HCT116 (cell line): ENCODE data around the gene C1orf141. TPM values are rescaled to one million over a fixed set of nuclear protein-coding genes. Genes with fewer than 3 reads are reported as not detected.
"Not testable (repeated sequence)": the region's sequence is repeated elsewhere in the genome, so short reads cannot be mapped to it uniquely, and the experiment has no call there.

ENCODE experiments used
- ATAC-seq: fragments of 200-7000 bp; cut with Tn5 transposase; 2 replicates; pipeline ENCODE4 v1.9.1; 2020; ENCODE audit warnings: mild to moderate bottlenecking, moderate library complexity
- BruUV-seq: library from RNA; stranded (reverse); fragments of 400-500 nt; replicated peaks from 2 replicates; lab custom pipeline; 2021; lab: Mats Ljungman, UMichigan
- CTCF ChIA-PET: fragments of 300-600 bp; sonication (Branson Sonifier 250); formaldehyde crosslinking; loops from one replicate; lab custom pipeline; 2021; ENCODE audit warnings: antibody characterized with exemption; lab: Charles Lee
- POLR2A ChIA-PET: fragments of 300-600, 350-600 bp; sonication (Branson Sonifier 250); formaldehyde crosslinking; loops from one replicate; lab custom pipeline; 2021; ENCODE audit warnings: antibody characterized with exemption; lab: Charles Lee
- RAD21 ChIA-PET, 2 experiments: fragments of 300-600 bp; sonication (Branson Sonifier 250); formaldehyde crosslinking; loops; one replicate each; lab custom pipeline; 2023; ENCODE audit warnings: low total read pairs in 2 of 2; ENCODE audit not compliant: uncharacterized antibody in 2 of 2, unreplicated experiment in 2 of 2, low non-redundant PET in 1 of 2; lab: Charles Lee
- DNase-seq: peaks from one replicate; pipeline ENCODE4 v3.0.0-alpha.2; 2010; ENCODE audit warnings: low read depth, low spot score
- H2AFZ ChIP-seq: fragments of 200-600 bp; shearing (Covaris generic), sonication (generic); 2 replicates; pipeline ENCODE4 v1.6.1; 2017; ENCODE audit warnings: low read depth, mixed run types, mixed read lengths, antibody characterized with exemption, low read length; ENCODE audit not compliant: poor library complexity, severe bottlenecking
- H3K27ac ChIP-seq: 2 replicates; pipeline ENCODE4 v1.5.1; 2012; ENCODE audit warnings: low read depth, low read length
- H3K27me3 ChIP-seq: fragments of 200-600 bp; sonication (generic); 2 replicates; pipeline ENCODE4 v1.6.1; 2016; ENCODE audit warnings: mixed run types, low read length, mixed read lengths; ENCODE audit not compliant: insufficient read depth
- H3K36me3 ChIP-seq, 2 experiments: fragments of 200-500 bp in 1 of 2; fragments of 200-600 bp in 1 of 2; sonication (Bioruptor generic) in 1 of 2; sonication (generic) in 1 of 2; 2 replicates each; pipeline versions ENCODE4 v1.5.1 to v1.6.1; 2014 to 2016; ENCODE audit warnings: low read length in 2 of 2, inconsistent platforms in 1 of 2, mixed read lengths in 1 of 2, mixed run types in 1 of 2; ENCODE audit not compliant: insufficient read depth in 2 of 2, control insufficient read depth in 1 of 2
- H3K4me1 ChIP-seq, 2 experiments: fragments of 200-600 bp in 1 of 2; sonication (generic) in 1 of 2; 2 replicates each; pipeline versions ENCODE4 v1.5.1 to v1.6.1; 2012 to 2017; ENCODE audit warnings: low read length in 2 of 2, inconsistent platforms in 1 of 2, mild to moderate bottlenecking in 1 of 2, mixed read lengths in 1 of 2, mixed run types in 1 of 2, moderate library complexity in 1 of 2; ENCODE audit not compliant: insufficient read depth in 2 of 2, control insufficient read depth in 1 of 2
- H3K4me2 ChIP-seq: fragments of 200-600 bp; sonication (generic); 2 replicates; pipeline ENCODE4 v1.6.1; 2017; ENCODE audit warnings: mixed run types, low read length, mixed read lengths
- H3K4me3 ChIP-seq, 2 experiments: fragments of 200-600 bp in 1 of 2; sonication (generic) in 1 of 2; replicated peaks in 1 of 2; 2 replicates each; pipeline ENCODE4 v1.5.1; 2011 to 2016; ENCODE audit warnings: low read length in 2 of 2, control low read depth in 1 of 2, low read depth in 1 of 2, mild to moderate bottlenecking in 1 of 2, mixed read lengths in 1 of 2, mixed run types in 1 of 2
- H3K79me2 ChIP-seq: fragments of 200-600 bp; sonication (generic); 2 replicates; pipeline ENCODE4 v1.6.1; 2017; ENCODE audit warnings: mild to moderate bottlenecking, mixed run types, low read length, moderate library complexity, mixed read lengths; ENCODE audit not compliant: insufficient read depth
- H3K9ac ChIP-seq: fragments of 200-600 bp; sonication (generic); 2 replicates; pipeline ENCODE4 v1.6.1; 2016; ENCODE audit warnings: low read length, mixed read lengths
- H3K9me2 ChIP-seq: fragments of 200-600 bp; sonication (generic), shearing (Covaris generic); 2 replicates; pipeline ENCODE4 v1.6.1; 2017; ENCODE audit warnings: mixed run types, mild to moderate bottlenecking, moderate library complexity; ENCODE audit not compliant: insufficient read depth
- H3K9me3 ChIP-seq, 2 experiments: fragments of 200-500 bp in 1 of 2; fragments of 200-600 bp in 1 of 2; sonication (Bioruptor generic) in 1 of 2; sonication (generic) in 1 of 2; 2 replicates each; pipeline ENCODE4 v1.6.1; 2014 to 2017; ENCODE audit warnings: low read length in 2 of 2, mixed read lengths in 2 of 2, inconsistent platforms in 1 of 2, low read depth in 1 of 2, mild to moderate bottlenecking in 1 of 2, mixed run types in 1 of 2, moderate library complexity in 1 of 2; ENCODE audit not compliant: control insufficient read depth in 1 of 2, insufficient read depth in 1 of 2
- H4K20me1 ChIP-seq: fragments of 200-600 bp; sonication (generic), shearing (Covaris generic); 2 replicates; pipeline ENCODE4 v1.6.1; 2017; ENCODE audit warnings: mixed run types, mild to moderate bottlenecking, moderate library complexity; ENCODE audit not compliant: insufficient read depth
- CBX3 ChIP-seq: IDR thresholded peaks from 2 replicates; pipeline ENCODE4 v1.6.1; 2012; ENCODE audit warnings: low read depth
- ELF1 ChIP-seq: IDR thresholded peaks from 2 replicates; pipeline ENCODE4 v1.6.1; 2012; ENCODE audit warnings: low read depth, borderline replicate concordance
- TCF7L2 ChIP-seq: IDR thresholded peaks from 2 replicates; pipeline ENCODE4 v1.7.0; 2011; ENCODE audit warnings: borderline replicate concordance, inconsistent platforms; ENCODE audit not compliant: insufficient read depth, insufficient read length; ENCODE audit errors: extremely low read depth
- intact Hi-C: fragments of 100-400 bp; cut with micrococcal nuclease; formaldehyde crosslinking; loops from 2 replicates; pipeline ENCODE4 v1.10.0; 2022
- total RNA-seq: library from RNA; stranded (reverse); gene quantifications from one replicate; pipeline ENCODE4 v1.2.1, GENCODE V29; 2021; ENCODE audit not compliant: unreplicated experiment

C1orf141 gene
- total RNA-seq, 1 experiment from 2014 or later: not detected

- ChIA-PET CTCF (no interaction called here), POLR2A (no interaction called here), RAD21 (no interaction called here)
- Histone ChIP-seq H3K36me3 (no peaks in the 10 kb centered on the region), H3K9ac (no peak overlapping the region), H3K79me2 (no peaks in the 10 kb centered on the region), H3K4me3 (no peak overlapping the region), H4K20me1 (no peaks in the 10 kb centered on the region), H3K27me3 (no peaks in the 10 kb centered on the region), H3K4me1 (no peaks in the 10 kb centered on the region), H3K9me2 (no peaks in the 10 kb centered on the region), H3K4me2 (no peak overlapping the region), H2AFZ (no peak overlapping the region), H3K27ac (no peak overlapping the region), H3K9me3 (no peaks in the 10 kb centered on the region; a peak in 1 of 4 replicates)
- BruUV-seq: no TSS peak
- DNase-seq (no peak), ATAC-seq (no peak)
- intact Hi-C loops: no loop called here
- TF ChIP-seq TCF7L2 (no peak), CBX3 (0 out of 2 replicates have a peak, but pooled peaks have one; percentile 14)
Observed at GRCh38 chr1:67072749-67073148, 62.0 kb downstream of the C1orf141 start.

- H3K4me2 ChIP-seq, intact Hi-C loops, DNase-seq, BruUV-seq, RAD21 ChIA-PET, ATAC-seq, CTCF ChIA-PET, H3K9me2 ChIP-seq, H3K4me3 ChIP-seq, H3K36me3 ChIP-seq, H3K9ac ChIP-seq, H2AFZ ChIP-seq, H3K27me3 ChIP-seq, H3K4me1 ChIP-seq, H3K27ac ChIP-seq, POLR2A ChIA-PET, H3K79me2 ChIP-seq, H4K20me1 ChIP-seq, H3K9me3 ChIP-seq: not testable (repeated sequence)
Observed at GRCh38 chr1:67067655-67068054, 67.1 kb downstream of the C1orf141 start.

GRCh38 chr1:67062412-67062811, 72.4 kb downstream of the C1orf141 start:
- Histone ChIP-seq H3K9ac (no peak overlapping the region), H2AFZ (no peak overlapping the region), H3K79me2 (no peaks in the 10 kb centered on the region), H4K20me1 (no peaks in the 10 kb centered on the region), H3K9me2 (no peaks in the 10 kb centered on the region), H3K27me3 (no peaks in the 10 kb centered on the region), H3K4me1 (peaks cover 7 to 25% of the 10 kb centered on the region in 2 experiments; a peak in 2 of 4 replicates), H3K36me3 (no peaks in the 10 kb centered on the region), H3K4me3 (no peak overlapping the region), H3K9me3 (no peaks in the 10 kb centered on the region), H3K4me2 (no peak overlapping the region), H3K27ac (no peak overlapping the region)
- no TSS peak for BruUV-seq
- intact Hi-C loops: no loop called here
- ATAC-seq (no peak), DNase-seq (no peak)
- TF ChIP-seq ELF1: no peak
- ChIA-PET CTCF (no interaction called here), RAD21 (no interaction called here), POLR2A (no interaction called here)
